Gastrocnemius medialis (tissue), 4 donors: Measurements from ENCODE around the gene SLC66A2.

Experiments used
- POLR2A ChIP-seq, 2 donors: fragments of 450-650 bp; IDR thresholded peaks; one replicate each; pipeline ENCODE4 v1.6.1; 2017; ENCODE audit warnings: antibody characterized with exemption in 2 of 2, mild to moderate bottlenecking in 2 of 2, moderate library complexity in 2 of 2
- TF ChIP-seq, protein P1 (sequence below), 5 experiments: fragments of 450-650 bp in 3 of 5; fragments of 200-600 bp in 2 of 5; sonication (generic) in 2 of 5; IDR thresholded peaks in 4 of 5; conservative IDR thresholded peaks in 1 of 5; 1 replicate in 4 of 5; 2 replicates in 1 of 5; pipeline ENCODE4 v1.5.1; 2016 to 2019; ENCODE audit warnings: antibody characterized with exemption in 5 of 5, mild to moderate bottlenecking in 3 of 5, moderate library complexity in 3 of 5

DNA sequence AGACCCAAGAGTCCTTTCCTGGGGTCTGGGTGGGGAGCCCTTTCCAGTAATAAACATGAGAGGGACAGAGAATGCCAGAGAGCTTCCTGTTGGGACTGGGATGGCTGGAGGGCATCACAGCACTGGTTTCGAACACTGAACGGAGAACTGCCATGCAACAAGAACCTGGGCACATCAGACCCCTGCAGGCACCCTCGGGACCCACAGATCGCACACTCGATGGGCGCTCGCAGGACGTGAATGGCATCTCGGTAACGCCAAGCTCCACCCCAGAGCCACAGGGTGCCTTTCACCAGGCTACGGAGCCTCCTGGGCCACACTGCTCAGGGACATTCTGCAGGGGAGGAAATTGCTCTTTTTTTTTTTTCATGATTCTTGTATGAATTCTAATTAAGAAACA is 25.1 kb downstream of the SLC66A2 start:
- TF ChIP-seq, protein P1, sequence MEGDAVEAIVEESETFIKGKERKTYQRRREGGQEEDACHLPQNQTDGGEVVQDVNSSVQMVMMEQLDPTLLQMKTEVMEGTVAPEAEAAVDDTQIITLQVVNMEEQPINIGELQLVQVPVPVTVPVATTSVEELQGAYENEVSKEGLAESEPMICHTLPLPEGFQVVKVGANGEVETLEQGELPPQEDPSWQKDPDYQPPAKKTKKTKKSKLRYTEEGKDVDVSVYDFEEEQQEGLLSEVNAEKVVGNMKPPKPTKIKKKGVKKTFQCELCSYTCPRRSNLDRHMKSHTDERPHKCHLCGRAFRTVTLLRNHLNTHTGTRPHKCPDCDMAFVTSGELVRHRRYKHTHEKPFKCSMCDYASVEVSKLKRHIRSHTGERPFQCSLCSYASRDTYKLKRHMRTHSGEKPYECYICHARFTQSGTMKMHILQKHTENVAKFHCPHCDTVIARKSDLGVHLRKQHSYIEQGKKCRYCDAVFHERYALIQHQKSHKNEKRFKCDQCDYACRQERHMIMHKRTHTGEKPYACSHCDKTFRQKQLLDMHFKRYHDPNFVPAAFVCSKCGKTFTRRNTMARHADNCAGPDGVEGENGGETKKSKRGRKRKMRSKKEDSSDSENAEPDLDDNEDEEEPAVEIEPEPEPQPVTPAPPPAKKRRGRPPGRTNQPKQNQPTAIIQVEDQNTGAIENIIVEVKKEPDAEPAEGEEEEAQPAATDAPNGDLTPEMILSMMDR (IDR thresholded peaks at IDR 0.05 in 4 of 5, conservative IDR thresholded peaks at IDR 0.05 in 1 of 5), result no peak
- no peak for TF ChIP-seq POLR2A (IDR thresholded peaks at IDR 0.05)
